Activated T-cell treated with anti-CD3 and anti-CD28 coated beads, Interleukin-2, amount 50 U/mL, for 4 hours (primary cell): ENCODE measurements around the gene MYH11. TPM values are rescaled to one million over a fixed set of nuclear protein-coding genes. Genes with fewer than 3 reads are reported as not detected.
"Not testable (repeated sequence)": the region's sequence is repeated elsewhere in the genome, so short reads cannot be mapped to it uniquely, and the experiment has no call there.

Source experiments
- ATAC-seq, 2 donors: fragments of 200-7000 bp; cut with Tn5 transposase; one replicate each; pipeline ENCODE4 v1.10.0; 2021
- DNase-seq: peaks from one replicate; pipeline ENCODE4 v3.0.0-alpha.2; 2020
- H3K27me3 Mint-ChIP-seq: one replicate; pipeline ENCODE4 v1.8.0; 2021; ENCODE audit warnings: low read depth, mixed read lengths
- H3K36me3 Mint-ChIP-seq: one replicate; pipeline ENCODE4 v1.8.0; 2022; ENCODE audit warnings: mixed read lengths; ENCODE audit not compliant: insufficient read depth
- H3K4me1 Mint-ChIP-seq: one replicate; pipeline ENCODE4 v1.8.0; 2021; ENCODE audit warnings: low read depth, mixed read lengths
- H3K4me3 Mint-ChIP-seq: one replicate; pipeline ENCODE4 v1.8.0; 2021; ENCODE audit warnings: mild to moderate bottlenecking, moderate library complexity, mixed read lengths
- H3K9me3 Mint-ChIP-seq: one replicate; pipeline ENCODE4 v1.8.0; 2021; ENCODE audit warnings: mixed read lengths
- total RNA-seq, 3 donors: library from RNA; stranded (reverse); gene quantifications; one replicate each; pipeline ENCODE4 v1.2.1, GENCODE V29; 2021

The MYH11 gene
- total RNA-seq, 3 donors from 2014 or later, result 0.33 to 0.55 (median 0.33) TPM

DNA sequence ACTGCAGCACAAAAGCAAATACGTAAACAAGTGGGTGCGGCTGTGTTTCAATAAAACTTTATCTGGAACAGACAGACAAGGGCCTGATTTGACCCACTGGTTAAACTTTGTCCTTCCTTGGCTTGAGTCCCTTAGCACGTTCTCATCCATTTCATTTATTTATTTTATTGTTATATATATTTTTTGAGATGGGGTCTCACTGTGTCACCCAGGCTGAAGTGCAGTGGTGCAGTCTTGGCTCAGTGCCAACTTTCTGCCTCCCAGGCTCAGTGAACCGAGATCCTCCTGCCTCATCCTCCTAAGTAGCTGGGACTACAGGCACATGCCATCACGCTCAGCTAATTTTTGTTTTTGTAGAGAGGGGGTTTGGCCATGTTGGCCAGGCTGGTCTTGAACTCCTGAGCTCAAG, 64.3 kb downstream of the MYH11 start:
- no peaks in the 10 kb centered on the region for H3K36me3 Mint-ChIP-seq
- H3K27me3 Mint-ChIP-seq, result no peaks in the 10 kb centered on the region
- peaks cover 10% of the 10 kb centered on the region for H3K9me3 Mint-ChIP-seq
- DNase-seq, result no peak
- no peak overlapping the region for H3K4me3 Mint-ChIP-seq
- ATAC-seq, result no peak
- no peaks in the 10 kb centered on the region for H3K4me1 Mint-ChIP-seq

DNA sequence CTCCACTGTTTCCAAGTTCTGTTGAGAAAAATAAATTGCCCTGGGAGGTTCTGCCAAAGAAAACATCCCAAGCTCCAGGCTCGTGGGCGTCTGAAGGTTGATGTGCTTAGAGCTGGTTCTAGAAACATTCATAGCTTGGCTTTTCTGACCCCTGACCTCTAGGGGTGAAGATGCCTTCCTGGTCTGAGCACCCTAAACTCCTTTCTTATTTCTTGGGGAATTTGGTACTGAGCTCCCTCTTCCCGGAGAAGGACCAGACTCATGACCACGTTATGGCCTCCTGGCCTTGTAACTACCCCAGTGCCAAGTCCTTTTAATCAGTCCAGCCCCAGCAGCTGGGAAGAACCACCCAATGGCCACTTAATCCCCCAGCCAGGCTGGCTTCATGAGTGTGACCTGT, 66.4 kb downstream of the MYH11 start:
- no peak overlapping the region for H3K4me3 Mint-ChIP-seq
- no peaks in the 10 kb centered on the region for H3K27me3 Mint-ChIP-seq
- H3K9me3 Mint-ChIP-seq, result no peaks in the 10 kb centered on the region
- DNase-seq, result no peak
- no peaks in the 10 kb centered on the region for H3K4me1 Mint-ChIP-seq
- ATAC-seq, result no peak
- H3K36me3 Mint-ChIP-seq, result no peaks in the 10 kb centered on the region

DNA sequence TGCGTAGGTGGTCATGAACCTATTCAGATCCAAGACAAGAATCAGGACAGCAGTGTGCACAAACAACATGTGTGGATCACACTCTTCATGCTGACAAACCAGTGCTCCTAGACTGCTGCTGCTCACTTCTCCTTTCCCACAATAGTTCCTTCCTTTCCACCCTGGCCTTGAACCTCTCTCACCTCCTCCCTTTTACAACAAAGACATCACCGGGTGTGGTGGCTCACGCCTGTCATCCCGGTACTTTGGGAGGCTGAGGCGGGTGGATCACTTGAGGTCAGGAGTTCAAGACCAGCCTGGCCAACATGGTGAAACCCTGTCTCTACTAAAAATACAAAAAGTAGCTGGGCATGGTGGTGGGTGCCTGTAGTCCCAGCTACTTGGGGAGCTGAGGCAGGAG, 67.0 kb downstream of the MYH11 start:
- not testable (repeated sequence) for H3K36me3 Mint-ChIP-seq, H3K4me1 Mint-ChIP-seq

DNA sequence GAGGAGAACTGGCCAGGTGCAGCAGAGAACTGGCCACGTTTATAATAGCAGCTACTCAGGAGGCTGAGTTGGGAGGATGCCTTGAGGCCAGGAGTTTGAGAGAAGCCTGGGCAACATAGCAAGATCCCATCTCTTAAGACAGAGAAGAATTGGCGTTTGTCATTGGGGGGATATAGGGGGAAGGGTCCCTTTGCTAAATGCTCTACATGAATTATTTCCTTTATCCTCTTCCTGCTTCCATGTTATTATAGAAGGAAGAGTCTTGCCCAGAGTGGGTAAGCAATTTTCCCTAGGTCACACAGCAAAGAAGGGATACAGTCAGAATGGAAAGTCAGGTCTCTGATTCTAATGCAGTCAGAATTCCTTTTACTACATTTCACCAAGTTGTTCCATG, 68.0 kb downstream of the MYH11 start:
- H3K27me3 Mint-ChIP-seq, result no peaks in the 10 kb centered on the region
- DNase-seq (no peak), ATAC-seq (no peak)
- H3K4me3 Mint-ChIP-seq, result no peak overlapping the region
- H3K4me1 Mint-ChIP-seq, result no peaks in the 10 kb centered on the region
- H3K36me3 Mint-ChIP-seq, result no peaks in the 10 kb centered on the region
- no peaks in the 10 kb centered on the region for H3K9me3 Mint-ChIP-seq

More for the DNA sequence above, 67.0 kb downstream of the MYH11 start:
- not testable (repeated sequence) for H3K27me3 Mint-ChIP-seq, ATAC-seq, DNase-seq, H3K4me3 Mint-ChIP-seq, H3K9me3 Mint-ChIP-seq

DNA sequence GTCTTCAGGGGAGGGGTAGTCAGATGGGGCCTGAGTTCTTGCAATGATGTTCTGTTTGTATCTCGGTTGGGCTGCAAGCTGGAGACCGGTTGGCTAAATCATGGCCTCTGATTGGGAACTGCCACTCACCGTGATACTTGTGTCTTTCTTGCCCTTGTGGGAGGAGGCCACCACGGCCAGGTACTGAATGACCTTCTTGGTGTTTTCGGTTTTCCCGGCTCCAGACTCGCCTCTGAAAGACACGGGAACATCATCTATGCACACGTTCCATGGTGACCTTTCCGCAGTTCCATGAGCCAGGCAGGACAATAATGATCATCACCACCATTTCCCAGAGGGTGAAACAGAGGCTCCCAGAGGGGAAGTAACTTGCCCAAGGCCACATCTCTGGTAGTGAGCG, 70.3 kb downstream of the MYH11 start:
- Mint-ChIP-seq H3K36me3 (no peaks in the 10 kb centered on the region), H3K9me3 (no peaks in the 10 kb centered on the region), H3K4me3 (no peak overlapping the region), H3K4me1 (no peaks in the 10 kb centered on the region), H3K27me3 (no peaks in the 10 kb centered on the region)
- ATAC-seq (no peak), DNase-seq (no peak)

DNA sequence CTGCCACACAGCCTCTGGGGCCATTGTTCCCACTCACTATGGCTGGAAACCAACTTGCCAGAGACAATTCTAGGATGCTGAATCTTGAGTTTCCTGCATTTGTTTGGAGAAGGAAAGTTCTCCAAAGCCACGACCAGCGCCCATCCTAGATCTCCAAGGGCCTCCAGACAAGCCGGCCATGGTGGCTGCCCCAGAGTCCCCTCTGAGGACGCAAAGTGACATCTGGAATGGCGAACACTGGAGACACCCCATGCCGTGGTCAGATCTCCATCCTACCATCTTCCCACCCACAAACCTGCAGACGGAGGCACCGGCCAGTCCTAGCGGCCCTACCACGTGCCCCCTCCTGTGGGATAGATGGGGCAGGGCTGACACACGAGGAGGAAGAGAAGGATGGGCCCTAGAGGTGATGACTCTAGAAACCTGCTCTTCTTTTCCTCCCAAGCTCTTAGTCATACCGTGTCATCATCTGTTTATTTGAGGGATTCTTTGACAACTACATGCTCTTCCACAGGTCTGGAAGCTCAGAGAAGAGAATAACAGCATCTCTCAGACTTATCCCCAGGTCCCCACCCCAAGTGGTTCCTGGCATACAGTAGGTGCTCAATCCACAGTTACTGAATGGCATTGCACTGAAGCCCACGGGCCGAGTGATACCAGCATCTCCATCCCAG, 71.3 kb downstream of the MYH11 start:
- no peaks in the 10 kb centered on the region for H3K27me3 Mint-ChIP-seq
- ATAC-seq, result no peak
- H3K4me3 Mint-ChIP-seq, result no peak overlapping the region
- no peaks in the 10 kb centered on the region for H3K9me3 Mint-ChIP-seq
- DNase-seq, result no peak
- H3K36me3 Mint-ChIP-seq, result no peaks in the 10 kb centered on the region
- no peaks in the 10 kb centered on the region for H3K4me1 Mint-ChIP-seq

DNA sequence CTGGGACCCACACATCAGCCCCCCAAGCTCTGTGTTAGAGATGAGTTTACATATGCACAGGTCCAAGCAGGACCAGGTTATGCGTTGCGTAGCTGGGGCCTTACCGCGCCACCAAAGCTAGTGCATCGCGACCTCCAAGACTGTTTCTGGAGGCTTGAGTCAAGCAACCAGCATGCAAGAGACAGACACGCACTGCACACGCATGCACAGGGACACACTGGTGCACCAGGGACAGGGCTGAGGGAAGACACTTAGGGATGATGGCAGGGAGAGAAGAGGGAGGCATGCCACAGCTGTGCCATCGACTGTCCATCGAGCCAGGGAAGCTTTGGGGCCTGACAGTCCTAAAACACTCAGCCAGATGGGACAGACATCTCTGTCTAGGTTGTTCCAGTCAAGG, 72.8 kb downstream of the MYH11 start:
- Mint-ChIP-seq H3K36me3 (no peaks in the 10 kb centered on the region), H3K9me3 (no peaks in the 10 kb centered on the region), H3K4me1 (no peaks in the 10 kb centered on the region), H3K27me3 (no peaks in the 10 kb centered on the region), H3K4me3 (no peak overlapping the region)
- ATAC-seq, result no peak
- DNase-seq, result no peak

DNA sequence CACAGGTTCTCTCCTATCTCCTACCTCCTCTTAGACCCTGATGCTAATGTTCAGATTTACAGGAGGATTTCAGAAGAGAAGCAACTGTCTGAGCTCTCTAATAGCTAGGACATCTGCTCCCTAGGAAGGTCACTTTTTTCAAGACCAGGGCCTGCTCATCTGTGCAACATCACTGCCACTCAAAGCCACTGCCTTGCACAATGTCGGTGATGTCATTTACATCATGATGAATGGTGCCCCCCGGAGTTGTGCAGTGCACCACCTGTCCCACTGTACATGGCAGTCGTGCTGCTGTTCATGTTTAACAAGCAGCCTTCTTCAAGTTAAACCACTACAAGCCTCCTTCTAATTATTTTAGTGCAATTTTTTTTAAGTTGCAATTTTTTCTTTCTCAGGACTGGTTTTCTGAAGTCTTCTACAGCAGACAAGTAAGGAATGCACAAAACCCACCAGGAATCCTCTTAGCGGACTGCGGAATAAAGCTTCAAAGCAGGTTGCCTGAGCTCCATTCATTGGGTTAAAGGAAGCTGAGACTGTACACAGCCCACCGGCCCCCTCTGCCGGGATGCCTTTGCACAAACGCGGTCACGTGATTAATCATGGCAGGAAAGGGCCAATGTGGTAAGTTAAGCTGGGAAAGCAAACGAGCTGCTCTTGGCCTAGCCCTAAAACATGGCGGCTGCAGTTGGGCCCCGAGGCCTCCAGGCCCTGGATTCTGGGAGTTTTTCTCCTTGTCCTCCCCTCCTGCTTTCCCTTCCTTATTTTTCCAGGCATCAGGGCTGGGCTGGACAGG, 74.1 kb downstream of the MYH11 start:
- Mint-ChIP-seq H3K4me1 (no peaks in the 10 kb centered on the region), H3K36me3 (no peaks in the 10 kb centered on the region), H3K27me3 (no peaks in the 10 kb centered on the region), H3K9me3 (no peaks in the 10 kb centered on the region), H3K4me3 (no peak overlapping the region)
- ATAC-seq (no peak), DNase-seq (no peak)

DNA sequence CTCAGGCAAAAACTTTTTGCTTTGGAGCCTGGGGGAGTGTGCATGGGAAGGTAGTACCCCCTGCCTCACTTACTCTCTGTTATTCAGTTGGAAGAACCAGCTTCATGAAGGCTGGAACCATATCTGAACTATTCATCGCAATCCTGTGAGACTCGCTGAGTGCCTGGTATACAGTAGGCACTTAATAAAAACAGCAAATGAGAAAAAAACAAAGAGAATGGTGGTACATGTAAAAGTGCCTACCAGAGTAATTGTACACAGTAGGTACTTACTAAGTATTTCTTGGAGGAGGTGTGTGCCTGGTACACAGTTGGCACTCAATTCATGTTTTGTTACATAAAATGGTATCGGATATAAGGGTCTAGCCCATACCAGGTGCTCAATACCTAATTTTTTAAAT, 75.2 kb downstream of the MYH11 start:
- no peak for DNase-seq
- Mint-ChIP-seq H3K4me3 (no peak overlapping the region), H3K27me3 (peaks cover under 1% of the 10 kb centered on the region)

DNA sequence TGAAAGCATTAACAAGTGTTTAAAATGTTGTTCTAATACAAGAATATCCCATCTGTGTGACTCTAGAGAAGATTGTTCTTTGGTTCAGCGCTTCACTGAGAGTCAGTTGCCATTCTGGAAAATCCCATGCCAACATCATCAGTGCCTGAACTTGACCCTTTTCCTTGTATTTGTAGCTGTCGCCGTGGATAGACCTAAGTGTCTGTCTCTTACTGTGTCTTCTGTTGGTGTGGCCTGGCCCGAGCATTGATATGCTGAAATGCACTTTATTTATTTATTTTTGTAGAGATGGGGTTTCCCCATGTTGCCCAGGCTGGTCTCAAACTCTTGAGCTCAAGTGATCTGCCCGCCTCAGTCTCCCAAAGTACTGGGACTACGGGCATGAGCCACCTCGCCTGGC, 76.0 kb downstream of the MYH11 start:
- H3K4me3 Mint-ChIP-seq, result no peak overlapping the region
- H3K36me3 Mint-ChIP-seq, result no peaks in the 10 kb centered on the region
- ATAC-seq (no peak), DNase-seq (no peak)
- no peaks in the 10 kb centered on the region for H3K4me1 Mint-ChIP-seq
- H3K27me3 Mint-ChIP-seq, result peaks cover 4% of the 10 kb centered on the region
- no peaks in the 10 kb centered on the region for H3K9me3 Mint-ChIP-seq

More for the DNA sequence above, 75.2 kb downstream of the MYH11 start:
- Mint-ChIP-seq H3K4me1 (no peaks in the 10 kb centered on the region), H3K9me3 (no peaks in the 10 kb centered on the region), H3K36me3 (no peaks in the 10 kb centered on the region)
- no peak for ATAC-seq

DNA sequence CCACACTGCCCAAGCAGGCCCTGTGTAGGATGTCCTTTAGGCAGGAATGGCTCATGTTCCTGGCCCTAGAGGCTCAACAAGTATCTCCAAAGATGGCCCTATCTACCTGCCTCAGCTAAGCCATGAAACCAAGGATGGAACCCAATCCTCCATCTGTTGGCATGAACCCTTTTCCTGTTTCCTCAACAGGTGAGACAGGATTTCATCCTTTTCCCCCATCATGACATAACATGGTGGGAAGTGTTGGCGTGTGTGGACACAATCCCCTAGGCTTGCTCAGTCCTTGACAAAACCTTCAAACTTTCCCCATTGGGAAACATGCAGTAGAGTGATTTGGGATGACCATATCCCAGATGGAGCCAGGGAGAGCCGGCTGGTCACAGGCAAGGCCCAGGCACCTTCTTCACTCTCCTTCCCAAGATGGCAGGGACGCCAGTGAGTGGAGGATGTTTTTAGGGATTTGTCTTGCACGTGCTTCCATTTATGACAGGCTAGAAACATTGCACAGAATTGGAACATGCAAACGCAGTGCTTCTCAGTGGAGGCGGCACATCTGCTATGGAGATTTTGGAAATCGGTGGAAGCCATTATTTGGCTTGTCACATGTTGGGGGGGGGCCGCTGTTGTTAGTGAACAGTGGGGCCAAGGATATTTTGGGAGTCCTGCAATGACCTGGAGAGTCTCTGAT, 77.0 kb downstream of the MYH11 start:
- H3K4me3 Mint-ChIP-seq, result no peak overlapping the region

DNA sequence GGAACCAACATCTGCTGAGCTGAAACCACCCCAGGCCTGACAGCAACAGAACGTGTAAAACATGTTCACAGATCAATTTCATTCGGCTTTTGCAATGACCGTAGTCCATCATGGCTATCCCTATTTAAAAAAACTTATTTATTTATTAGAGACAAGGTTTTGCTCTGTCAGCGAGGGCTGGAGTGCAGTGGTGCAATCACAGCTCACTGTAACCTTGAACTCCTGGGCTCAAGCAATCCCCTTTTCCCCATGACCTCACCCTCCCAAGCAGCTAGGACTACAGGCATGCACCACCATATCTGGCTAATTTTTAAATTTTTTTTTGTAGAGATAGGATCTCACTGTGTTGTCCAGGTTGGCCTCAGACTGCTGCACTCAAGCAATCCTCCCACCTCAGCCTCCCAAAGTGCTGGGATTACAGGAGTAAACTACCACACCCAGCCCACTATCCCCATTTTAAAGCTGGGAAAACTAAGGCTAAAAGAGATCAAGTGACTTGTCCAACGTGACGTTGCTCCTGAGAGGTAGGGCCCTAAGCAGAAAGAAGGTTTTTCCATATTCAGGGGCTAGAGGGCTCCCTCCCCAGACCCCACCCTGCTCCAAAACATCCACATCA, 77.7 kb downstream of the MYH11 start:
- no peaks in the 10 kb centered on the region for H3K36me3 Mint-ChIP-seq
- H3K4me1 Mint-ChIP-seq, result no peaks in the 10 kb centered on the region
- no peak overlapping the region for H3K4me3 Mint-ChIP-seq
- peaks cover 6% of the 10 kb centered on the region for H3K27me3 Mint-ChIP-seq
- DNase-seq, result no peak
- no peak for ATAC-seq
- no peaks in the 10 kb centered on the region for H3K9me3 Mint-ChIP-seq

More for the DNA sequence above, 77.0 kb downstream of the MYH11 start:
- no peak for DNase-seq
- H3K4me1 Mint-ChIP-seq, result no peaks in the 10 kb centered on the region
- no peaks in the 10 kb centered on the region for H3K9me3 Mint-ChIP-seq
- no peak for ATAC-seq
- no peaks in the 10 kb centered on the region for H3K36me3 Mint-ChIP-seq
- H3K27me3 Mint-ChIP-seq, result peaks cover 5% of the 10 kb centered on the region

DNA sequence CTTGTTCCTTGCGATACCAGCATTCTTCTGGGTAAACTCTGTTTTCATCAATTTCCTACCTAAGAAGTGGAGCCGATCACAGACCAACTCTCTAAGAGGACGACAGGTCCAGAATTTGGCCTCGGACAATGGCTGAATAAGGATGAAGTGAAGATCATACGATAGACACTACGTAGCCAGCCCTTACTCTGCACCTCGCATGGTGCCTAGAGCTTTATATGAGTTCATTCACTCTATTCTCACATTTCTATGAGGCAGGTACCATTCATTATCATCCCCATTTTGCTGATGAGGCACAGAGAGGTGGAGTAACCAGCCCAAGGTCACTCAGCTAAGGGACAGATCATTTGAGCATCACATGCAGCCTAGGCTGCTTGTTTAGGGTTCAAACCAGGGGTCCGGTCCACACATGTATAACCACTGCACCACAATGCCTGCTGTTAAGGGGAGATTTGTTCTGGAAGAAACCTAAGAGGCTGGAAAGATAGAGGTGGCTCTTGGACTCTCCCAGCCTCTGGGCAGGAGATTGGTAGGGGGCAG, 78.6 kb downstream of the MYH11 start:
- Mint-ChIP-seq H3K9me3 (no peaks in the 10 kb centered on the region), H3K4me1 (no peaks in the 10 kb centered on the region), H3K4me3 (no peak overlapping the region), H3K27me3 (peaks cover 6% of the 10 kb centered on the region), H3K36me3 (no peaks in the 10 kb centered on the region)
- no peak for DNase-seq
- no peak for ATAC-seq

DNA sequence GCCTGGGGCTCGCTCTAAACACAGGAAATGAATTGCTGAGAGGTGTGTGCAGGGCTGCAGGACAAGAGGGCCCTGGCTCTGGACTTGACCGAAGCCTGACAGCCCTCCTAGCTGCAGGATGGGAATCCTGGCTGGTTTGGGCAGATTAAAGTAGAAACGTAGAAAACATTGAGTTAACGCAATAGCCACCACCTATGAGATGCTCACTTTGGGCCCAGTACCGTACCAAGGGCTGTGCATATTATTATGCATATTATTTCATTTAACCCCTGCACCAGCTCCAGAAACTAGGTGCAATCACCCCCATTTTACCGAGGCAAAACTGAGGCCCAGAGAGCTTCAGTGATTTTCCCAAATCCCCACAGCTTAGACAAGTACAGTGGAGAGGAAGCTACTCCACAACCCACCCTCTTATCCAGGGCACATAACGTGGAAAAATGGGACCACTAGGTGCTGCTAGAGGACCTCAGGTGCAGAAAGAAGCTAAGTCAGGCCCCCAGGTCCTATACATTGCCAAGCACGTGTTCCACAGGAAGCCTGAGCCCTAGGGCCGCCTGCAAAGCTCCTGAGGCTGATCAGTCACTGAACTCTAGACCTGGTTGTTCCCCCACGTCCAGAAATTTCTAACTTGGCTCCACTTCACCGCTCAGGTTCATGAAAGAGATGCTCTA, 79.2 kb downstream of the MYH11 start:
- peaks cover 6% of the 10 kb centered on the region for H3K27me3 Mint-ChIP-seq
- no peaks in the 10 kb centered on the region for H3K9me3 Mint-ChIP-seq
- H3K4me3 Mint-ChIP-seq, result no peak overlapping the region
- ATAC-seq, result no peak
- no peak for DNase-seq
- H3K36me3 Mint-ChIP-seq, result no peaks in the 10 kb centered on the region
- H3K4me1 Mint-ChIP-seq, result no peaks in the 10 kb centered on the region
